SK-N-SH treated with all-trans-retinoic acid at 6 μM for 48 hours (cell line): ENCODE measurements around the gene RBMS1.

ENCODE experiments used
- ATAC-seq: fragments of 200-7000 bp; cut with Tn5 transposase; 3 replicates; pipeline ENCODE4 v1.9.1; 2020; ENCODE audit warnings: mild to moderate bottlenecking, moderate library complexity
- ARNTL ChIP-seq: fragments of 450-650 bp; formaldehyde crosslinking; IDR thresholded peaks from 2 replicates; pipeline ENCODE4 v1.5.0; 2020; ENCODE audit warnings: low read depth, mild to moderate bottlenecking, moderate library complexity, borderline replicate concordance
- BACH2 ChIP-seq: fragments of 250-450 bp; sonication (Bioruptor Pico); IDR thresholded peaks from 2 replicates; pipeline ENCODE4 v1.9.0; 2021; ENCODE audit warnings: mild to moderate bottlenecking, borderline replicate concordance
- CSDC2 ChIP-seq: fragments of 250-450 bp; sonication (Bioruptor Pico); IDR thresholded peaks from 2 replicates; pipeline ENCODE4 v1.5.0; 2020; ENCODE audit warnings: mild to moderate bottlenecking, moderate library complexity
- ESRRG ChIP-seq: fragments of 250-450 bp; sonication (Bioruptor Pico); IDR thresholded peaks from 2 replicates; pipeline ENCODE4 v1.6.1; 2021; ENCODE audit warnings: mild to moderate bottlenecking
- GLIS3 ChIP-seq: fragments of 250-450 bp; sonication (Bioruptor Pico); IDR thresholded peaks from 2 replicates; pipeline ENCODE4 v1.5.0; 2020; ENCODE audit warnings: mild to moderate bottlenecking, moderate library complexity
- ISL1 ChIP-seq: fragments of 250-450 bp; sonication (Bioruptor Pico); IDR thresholded peaks from 2 replicates; pipeline ENCODE4 v2.1.2; 2022; ENCODE audit warnings: mild to moderate bottlenecking, moderate library complexity
- OSR1 ChIP-seq: fragments of 250-450 bp; sonication (Bioruptor Pico); IDR thresholded peaks from 2 replicates; pipeline ENCODE4 v1.8.0; 2022; ENCODE audit warnings: moderate library complexity, mild to moderate bottlenecking, inconsistent platforms
- PPARA ChIP-seq: fragments of 250-450 bp; sonication (Bioruptor Pico); IDR thresholded peaks from 2 replicates; pipeline ENCODE4 v1.5.0; 2020; ENCODE audit warnings: mild to moderate bottlenecking, borderline replicate concordance
- RARB ChIP-seq: fragments of 250-450 bp; sonication (Bioruptor Pico); IDR thresholded peaks from 2 replicates; pipeline ENCODE4 v1.8.0; 2021; ENCODE audit warnings: mild to moderate bottlenecking, moderate library complexity
- SNAI2 ChIP-seq: fragments of 250-450 bp; sonication (Bioruptor Pico); IDR thresholded peaks from 2 replicates; pipeline ENCODE4 v1.5.0; 2020; ENCODE audit warnings: mild to moderate bottlenecking, moderate library complexity
- TCF4 ChIP-seq: fragments of 250-450 bp; sonication (Bioruptor Pico); IDR thresholded peaks from 2 replicates; pipeline ENCODE4 v1.8.0; 2021; ENCODE audit warnings: mild to moderate bottlenecking, moderate library complexity, borderline replicate concordance
- TOX ChIP-seq: fragments of 250-450 bp; sonication (Bioruptor Pico); IDR thresholded peaks from 2 replicates; pipeline ENCODE4 v1.8.0; 2021; ENCODE audit warnings: mild to moderate bottlenecking, moderate library complexity, borderline replicate concordance
- ZC3H10 ChIP-seq: fragments of 250-450 bp; sonication (Bioruptor Pico); IDR thresholded peaks from 2 replicates; pipeline ENCODE4 v1.5.1; 2021; ENCODE audit warnings: mild to moderate bottlenecking, moderate library complexity
- ZFP3 ChIP-seq: fragments of 250-450 bp; sonication (Bioruptor Pico); IDR thresholded peaks from 2 replicates; pipeline ENCODE4 v1.5.0; 2020; ENCODE audit warnings: mild to moderate bottlenecking, moderate library complexity
- ZFP30 ChIP-seq: fragments of 450-650 bp; formaldehyde crosslinking; IDR thresholded peaks from 2 replicates; pipeline ENCODE4 v1.5.0; 2022; ENCODE audit warnings: mild to moderate bottlenecking, moderate library complexity
- ZNF565 ChIP-seq: fragments of 450-650 bp; formaldehyde crosslinking; conservative IDR thresholded peaks from 2 replicates; pipeline ENCODE4 v1.5.0; 2020; ENCODE audit warnings: low read depth, mild to moderate bottlenecking, moderate library complexity
- ZNF70 ChIP-seq: fragments of 450-650 bp; formaldehyde crosslinking; IDR thresholded peaks from 2 replicates; pipeline ENCODE4 v1.5.0; 2020; ENCODE audit warnings: mild to moderate bottlenecking, moderate library complexity
- ZNF8 ChIP-seq: fragments of 450-650 bp; formaldehyde crosslinking; IDR thresholded peaks from 2 replicates; pipeline ENCODE4 v1.5.0; 2020; ENCODE audit warnings: mild to moderate bottlenecking, moderate library complexity
- TF ChIP-seq, protein P1 (sequence below): fragments of 250-450 bp; sonication (Bioruptor Pico); IDR thresholded peaks from 2 replicates; pipeline ENCODE4 v1.5.1; 2021; ENCODE audit warnings: mild to moderate bottlenecking, moderate library complexity
- TF ChIP-seq, protein P2 (sequence below): fragments of 250-450 bp; sonication (Bioruptor Pico); IDR thresholded peaks from 2 replicates; pipeline ENCODE4 v1.5.1; 2020; ENCODE audit warnings: low read depth, mild to moderate bottlenecking, moderate library complexity
- TF ChIP-seq, protein P3 (sequence below): fragments of 250-450 bp; sonication (Bioruptor Pico); IDR thresholded peaks from 2 replicates; pipeline ENCODE4 v1.8.0; 2021; ENCODE audit warnings: low read depth, mild to moderate bottlenecking, moderate library complexity, borderline replicate concordance
- TF ChIP-seq, protein P4 (sequence below): fragments of 250-450 bp; sonication (Bioruptor Pico); IDR thresholded peaks from 2 replicates; pipeline ENCODE4 v1.8.0; 2020; ENCODE audit warnings: mild to moderate bottlenecking, moderate library complexity, borderline replicate concordance
- TF ChIP-seq, protein P5 (sequence below): fragments of 250-450 bp; sonication (Bioruptor Pico); IDR thresholded peaks from 2 replicates; pipeline ENCODE4 v1.5.0; 2020; ENCODE audit warnings: mild to moderate bottlenecking, moderate library complexity

Gene RBMS1

DNA sequence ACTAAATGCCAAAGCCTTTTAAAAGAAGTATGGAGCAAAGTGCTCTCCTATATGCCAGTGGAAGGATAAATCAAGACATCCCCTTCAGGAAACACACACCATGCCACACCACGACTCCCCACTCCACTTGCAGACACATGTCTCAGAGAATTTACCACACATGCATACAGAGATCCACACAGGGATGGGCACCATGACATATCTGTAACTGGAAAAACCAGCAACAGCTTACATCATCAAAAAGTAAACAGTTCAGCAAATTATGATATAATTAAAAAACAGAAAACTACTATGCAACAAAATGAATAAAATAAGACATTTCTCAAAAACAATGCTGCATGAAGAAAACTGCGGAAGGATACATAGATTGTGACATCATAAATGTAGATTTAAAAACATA lies 29.6 kb downstream of the RBMS1 start:
- no peak for ATAC-seq
- TF ChIP-seq TOX (CRISPR knock-in tag) (no peak), TCF4 (CRISPR knock-in tag) (no peak), GLIS3 (CRISPR knock-in tag) (no peak), CSDC2 (CRISPR knock-in tag) (no peak), PPARA (no peak), RARB (CRISPR knock-in tag) (no peak), ZC3H10 (no peak), ARNTL (CRISPR knock-in tag) (no peak), ESRRG (CRISPR knock-in tag) (no peak), ZNF8 (no peak), ZFP30 (CRISPR knock-in tag) (no peak), ZFP3 (CRISPR knock-in tag) (no peak), ZNF70 (CRISPR knock-in tag) (no peak)
- TF ChIP-seq, protein P1, sequence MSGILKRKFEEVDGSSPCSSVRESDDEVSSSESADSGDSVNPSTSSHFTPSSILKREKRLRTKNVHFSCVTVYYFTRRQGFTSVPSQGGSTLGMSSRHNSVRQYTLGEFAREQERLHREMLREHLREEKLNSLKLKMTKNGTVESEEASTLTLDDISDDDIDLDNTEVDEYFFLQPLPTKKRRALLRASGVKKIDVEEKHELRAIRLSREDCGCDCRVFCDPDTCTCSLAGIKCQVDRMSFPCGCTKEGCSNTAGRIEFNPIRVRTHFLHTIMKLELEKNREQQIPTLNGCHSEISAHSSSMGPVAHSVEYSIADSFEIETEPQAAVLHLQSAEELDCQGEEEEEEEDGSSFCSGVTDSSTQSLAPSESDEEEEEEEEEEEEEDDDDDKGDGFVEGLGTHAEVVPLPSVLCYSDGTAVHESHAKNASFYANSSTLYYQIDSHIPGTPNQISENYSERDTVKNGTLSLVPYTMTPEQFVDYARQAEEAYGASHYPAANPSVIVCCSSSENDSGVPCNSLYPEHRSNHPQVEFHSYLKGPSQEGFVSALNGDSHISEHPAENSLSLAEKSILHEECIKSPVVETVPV (CRISPR knock-in tag): no peak
- TF ChIP-seq, protein P2, sequence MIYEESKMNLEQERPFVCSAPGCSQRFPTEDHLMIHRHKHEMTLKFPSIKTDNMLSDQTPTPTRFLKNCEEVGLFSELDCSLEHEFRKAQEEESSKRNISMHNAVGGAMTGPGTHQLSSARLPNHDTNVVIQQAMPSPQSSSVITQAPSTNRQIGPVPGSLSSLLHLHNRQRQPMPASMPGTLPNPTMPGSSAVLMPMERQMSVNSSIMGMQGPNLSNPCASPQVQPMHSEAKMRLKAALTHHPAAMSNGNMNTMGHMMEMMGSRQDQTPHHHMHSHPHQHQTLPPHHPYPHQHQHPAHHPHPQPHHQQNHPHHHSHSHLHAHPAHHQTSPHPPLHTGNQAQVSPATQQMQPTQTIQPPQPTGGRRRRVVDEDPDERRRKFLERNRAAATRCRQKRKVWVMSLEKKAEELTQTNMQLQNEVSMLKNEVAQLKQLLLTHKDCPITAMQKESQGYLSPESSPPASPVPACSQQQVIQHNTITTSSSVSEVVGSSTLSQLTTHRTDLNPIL (CRISPR knock-in tag): no peak

DNA sequence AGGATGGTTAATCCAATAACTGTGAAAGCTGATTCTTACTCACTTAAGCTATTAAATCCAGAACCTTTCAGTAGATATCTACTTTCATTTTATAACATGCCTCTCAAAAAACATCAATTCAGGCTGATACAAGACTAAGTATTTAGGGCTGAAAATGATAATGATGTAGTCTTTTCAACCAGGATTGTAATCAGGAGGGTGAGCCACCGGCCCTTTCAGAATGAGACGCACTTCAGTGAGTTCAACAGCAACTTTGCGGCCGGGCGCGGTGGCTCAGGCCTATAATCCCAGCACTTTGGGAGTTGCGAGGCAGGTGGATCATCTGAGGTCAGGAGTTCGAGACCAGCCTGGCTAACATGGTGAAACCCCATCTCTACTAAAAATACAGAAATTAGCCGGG lies 30.4 kb downstream of the RBMS1 start:
- no peak for TF ChIP-seq TOX (CRISPR knock-in tag)
- no peak for TF ChIP-seq RARB (CRISPR knock-in tag)
- TF ChIP-seq ZNF565: no peak
- TF ChIP-seq ZFP3 (CRISPR knock-in tag): no peak
- no peak for TF ChIP-seq SNAI2
- no peak for TF ChIP-seq TCF4 (CRISPR knock-in tag)
- TF ChIP-seq ISL1 (CRISPR knock-in tag): no peak
- TF ChIP-seq GLIS3 (CRISPR knock-in tag): no peak
- TF ChIP-seq BACH2 (CRISPR knock-in tag): no peak
- TF ChIP-seq, protein P3, sequence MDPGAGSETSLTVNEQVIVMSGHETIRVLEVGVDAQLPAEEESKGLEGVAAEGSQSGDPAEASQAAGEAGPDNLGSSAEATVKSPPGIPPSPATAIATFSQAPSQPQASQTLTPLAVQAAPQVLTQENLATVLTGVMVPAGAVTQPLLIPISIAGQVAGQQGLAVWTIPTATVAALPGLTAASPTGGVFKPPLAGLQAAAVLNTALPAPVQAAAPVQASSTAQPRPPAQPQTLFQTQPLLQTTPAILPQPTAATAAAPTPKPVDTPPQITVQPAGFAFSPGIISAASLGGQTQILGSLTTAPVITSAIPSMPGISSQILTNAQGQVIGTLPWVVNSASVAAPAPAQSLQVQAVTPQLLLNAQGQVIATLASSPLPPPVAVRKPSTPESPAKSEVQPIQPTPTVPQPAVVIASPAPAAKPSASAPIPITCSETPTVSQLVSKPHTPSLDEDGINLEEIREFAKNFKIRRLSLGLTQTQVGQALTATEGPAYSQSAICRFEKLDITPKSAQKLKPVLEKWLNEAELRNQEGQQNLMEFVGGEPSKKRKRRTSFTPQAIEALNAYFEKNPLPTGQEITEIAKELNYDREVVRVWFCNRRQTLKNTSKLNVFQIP: no peak
- no peak for TF ChIP-seq ESRRG (CRISPR knock-in tag)
- ATAC-seq: no peak

DNA sequence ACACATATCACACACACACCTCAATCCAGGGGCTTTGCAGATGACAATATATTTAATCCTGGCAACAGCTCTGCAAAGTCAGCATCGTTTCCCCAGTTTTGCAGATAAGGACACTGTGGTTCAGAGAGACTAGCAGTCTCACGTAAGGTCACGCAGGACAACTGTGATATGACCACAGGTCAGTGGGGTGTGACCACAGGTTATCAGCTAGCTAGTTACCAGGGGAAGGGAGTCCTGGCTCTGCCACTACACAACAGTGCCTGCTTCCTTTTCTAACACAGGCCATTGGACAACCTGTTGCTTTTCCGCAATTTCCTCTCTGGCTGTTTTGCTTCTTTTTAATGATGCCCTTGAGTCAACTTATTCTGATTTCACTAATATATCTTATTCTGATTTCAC lies 33.3 kb downstream of the RBMS1 start:
- no peak for ATAC-seq
- TF ChIP-seq, protein P4, sequence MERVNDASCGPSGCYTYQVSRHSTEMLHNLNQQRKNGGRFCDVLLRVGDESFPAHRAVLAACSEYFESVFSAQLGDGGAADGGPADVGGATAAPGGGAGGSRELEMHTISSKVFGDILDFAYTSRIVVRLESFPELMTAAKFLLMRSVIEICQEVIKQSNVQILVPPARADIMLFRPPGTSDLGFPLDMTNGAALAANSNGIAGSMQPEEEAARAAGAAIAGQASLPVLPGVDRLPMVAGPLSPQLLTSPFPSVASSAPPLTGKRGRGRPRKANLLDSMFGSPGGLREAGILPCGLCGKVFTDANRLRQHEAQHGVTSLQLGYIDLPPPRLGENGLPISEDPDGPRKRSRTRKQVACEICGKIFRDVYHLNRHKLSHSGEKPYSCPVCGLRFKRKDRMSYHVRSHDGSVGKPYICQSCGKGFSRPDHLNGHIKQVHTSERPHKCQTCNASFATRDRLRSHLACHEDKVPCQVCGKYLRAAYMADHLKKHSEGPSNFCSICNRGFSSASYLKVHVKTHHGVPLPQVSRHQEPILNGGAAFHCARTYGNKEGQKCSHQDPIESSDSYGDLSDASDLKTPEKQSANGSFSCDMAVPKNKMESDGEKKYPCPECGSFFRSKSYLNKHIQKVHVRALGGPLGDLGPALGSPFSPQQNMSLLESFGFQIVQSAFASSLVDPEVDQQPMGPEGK (CRISPR knock-in tag): no peak
- TF ChIP-seq, protein P2 (CRISPR knock-in tag): no peak
- TF ChIP-seq ARNTL (CRISPR knock-in tag) (no peak), ISL1 (CRISPR knock-in tag) (no peak), TCF4 (CRISPR knock-in tag) (no peak), OSR1 (CRISPR knock-in tag) (no peak), ZNF8 (no peak), PPARA (no peak), GLIS3 (CRISPR knock-in tag) (no peak), TOX (CRISPR knock-in tag) (no peak), ZNF565 (no peak), ZC3H10 (no peak), SNAI2 (no peak), RARB (CRISPR knock-in tag) (no peak), CSDC2 (CRISPR knock-in tag) (no peak)
- TF ChIP-seq, protein P5, sequence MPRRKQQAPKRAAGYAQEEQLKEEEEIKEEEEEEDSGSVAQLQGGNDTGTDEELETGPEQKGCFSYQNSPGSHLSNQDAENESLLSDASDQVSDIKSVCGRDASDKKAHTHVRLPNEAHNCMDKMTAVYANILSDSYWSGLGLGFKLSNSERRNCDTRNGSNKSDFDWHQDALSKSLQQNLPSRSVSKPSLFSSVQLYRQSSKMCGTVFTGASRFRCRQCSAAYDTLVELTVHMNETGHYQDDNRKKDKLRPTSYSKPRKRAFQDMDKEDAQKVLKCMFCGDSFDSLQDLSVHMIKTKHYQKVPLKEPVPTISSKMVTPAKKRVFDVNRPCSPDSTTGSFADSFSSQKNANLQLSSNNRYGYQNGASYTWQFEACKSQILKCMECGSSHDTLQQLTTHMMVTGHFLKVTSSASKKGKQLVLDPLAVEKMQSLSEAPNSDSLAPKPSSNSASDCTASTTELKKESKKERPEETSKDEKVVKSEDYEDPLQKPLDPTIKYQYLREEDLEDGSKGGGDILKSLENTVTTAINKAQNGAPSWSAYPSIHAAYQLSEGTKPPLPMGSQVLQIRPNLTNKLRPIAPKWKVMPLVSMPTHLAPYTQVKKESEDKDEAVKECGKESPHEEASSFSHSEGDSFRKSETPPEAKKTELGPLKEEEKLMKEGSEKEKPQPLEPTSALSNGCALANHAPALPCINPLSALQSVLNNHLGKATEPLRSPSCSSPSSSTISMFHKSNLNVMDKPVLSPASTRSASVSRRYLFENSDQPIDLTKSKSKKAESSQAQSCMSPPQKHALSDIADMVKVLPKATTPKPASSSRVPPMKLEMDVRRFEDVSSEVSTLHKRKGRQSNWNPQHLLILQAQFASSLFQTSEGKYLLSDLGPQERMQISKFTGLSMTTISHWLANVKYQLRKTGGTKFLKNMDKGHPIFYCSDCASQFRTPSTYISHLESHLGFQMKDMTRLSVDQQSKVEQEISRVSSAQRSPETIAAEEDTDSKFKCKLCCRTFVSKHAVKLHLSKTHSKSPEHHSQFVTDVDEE (CRISPR knock-in tag): no peak
- TF ChIP-seq, protein P1 (CRISPR knock-in tag): no peak
